ENCODE measurements around the gene GABARAP. TPM values are rescaled to one million over a fixed set of nuclear protein-coding genes. Genes with fewer than 3 reads are reported as not detected.

The GABARAP gene
- total and polyA plus RNA-seq, 2 of the 13 experiments (the other 11 are each of a cell fraction or from before 2014, with no cell fraction given) = 161 to 310 TPM

DNA sequence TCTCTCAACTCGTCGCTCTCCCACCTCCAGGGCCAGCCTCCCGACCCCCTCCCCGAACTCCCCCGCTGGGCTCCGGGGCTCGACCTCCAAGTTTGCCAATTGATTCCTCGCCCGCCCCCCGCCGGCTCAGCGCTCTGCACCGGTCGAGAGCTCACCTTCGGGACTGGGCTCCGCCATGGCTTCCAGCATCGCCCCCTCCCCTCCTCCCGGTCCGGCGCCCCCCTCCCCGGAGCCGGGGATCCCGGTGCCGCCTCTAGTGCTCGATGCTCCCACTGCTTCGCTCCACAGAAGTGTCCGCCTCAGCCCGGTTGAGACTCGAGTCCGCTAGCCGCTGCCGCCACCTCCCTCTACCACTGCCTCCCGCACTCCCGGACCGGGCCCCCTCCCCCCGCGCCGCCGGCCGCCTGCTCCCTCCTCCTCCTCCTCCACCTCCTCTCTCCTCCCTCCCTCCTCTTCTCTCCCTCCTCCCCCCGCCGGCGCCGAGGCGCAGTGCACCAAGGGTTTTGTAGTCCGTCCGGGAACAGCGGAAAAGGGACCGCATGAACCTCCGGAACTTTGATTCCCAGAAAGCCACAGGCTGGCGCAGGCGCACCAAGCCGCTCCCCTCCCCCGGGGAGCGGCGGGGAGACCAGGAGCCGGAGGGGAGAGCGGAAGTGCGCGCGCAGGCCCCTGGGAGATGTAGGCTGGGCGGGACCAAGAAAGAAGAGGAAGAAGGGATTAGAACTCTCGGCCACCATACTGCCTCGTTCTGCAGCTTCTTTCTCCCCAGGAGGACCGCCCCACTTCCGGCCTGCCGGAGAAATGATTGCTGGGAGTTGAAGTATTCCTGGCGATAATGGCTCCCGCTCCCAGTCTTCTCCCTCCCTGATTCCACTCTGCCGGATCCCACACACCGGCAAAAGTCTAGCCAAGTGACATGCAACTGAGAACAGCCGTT, 2.9 kb downstream of the GABARAP start, which contains the start of gene PHF23 (continued):
- TF ChIP-seq, protein P1, sequence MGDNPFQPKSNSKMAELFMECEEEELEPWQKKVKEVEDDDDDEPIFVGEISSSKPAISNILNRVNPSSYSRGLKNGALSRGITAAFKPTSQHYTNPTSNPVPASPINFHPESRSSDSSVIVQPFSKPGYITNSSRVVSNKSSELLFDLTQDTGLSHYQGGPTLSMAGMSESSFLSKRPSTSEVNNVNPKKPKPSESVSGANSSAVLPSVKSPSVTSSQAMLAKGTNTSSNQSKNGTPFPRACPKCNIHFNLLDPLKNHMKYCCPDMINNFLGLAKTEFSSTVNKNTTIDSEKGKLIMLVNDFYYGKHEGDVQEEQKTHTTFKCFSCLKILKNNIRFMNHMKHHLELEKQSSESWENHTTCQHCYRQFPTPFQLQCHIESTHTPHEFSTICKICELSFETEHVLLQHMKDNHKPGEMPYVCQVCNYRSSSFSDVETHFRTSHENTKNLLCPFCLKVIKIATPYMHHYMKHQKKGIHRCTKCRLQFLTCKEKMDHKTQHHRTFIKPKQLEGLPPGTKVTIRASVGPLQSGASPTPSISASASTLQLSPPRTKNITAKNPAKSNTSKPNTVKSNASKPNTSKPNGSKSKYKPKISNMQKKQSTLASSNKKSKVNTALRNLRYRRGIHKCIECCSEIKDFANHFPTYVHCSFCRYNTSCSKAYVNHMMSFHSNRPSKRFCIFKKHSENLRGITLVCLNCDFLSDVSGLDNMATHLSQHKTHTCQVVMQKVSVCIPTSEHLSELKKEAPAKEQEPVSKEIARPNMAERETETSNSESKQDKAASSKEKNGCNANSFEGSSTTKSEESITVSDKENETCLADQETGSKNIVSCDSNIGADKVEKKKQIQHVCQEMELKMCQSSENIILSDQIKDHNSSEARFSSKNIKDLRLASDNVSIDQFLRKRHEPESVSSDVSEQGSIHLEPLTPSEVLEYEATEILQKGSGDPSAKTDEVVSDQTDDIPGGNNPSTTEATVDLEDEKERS (CRISPR knock-in tag; IDR thresholded peaks at IDR 0.05) = no peak
- TF ChIP-seq ZNF747 (CRISPR knock-in tag; IDR thresholded peaks at IDR 0.05; ENCODE audit: borderline replicate concordance) (peak; percentile 59; the same call in 1 of the 2 replicates), ZNF296 (CRISPR knock-in tag; conservative IDR thresholded peaks at IDR 0.05) (no peak), CBFB (CRISPR knock-in tag; IDR thresholded peaks at IDR 0.05) (peak; percentile 65), TAF15 (IDR thresholded peaks at IDR 0.05; ENCODE audit: low read depth, low read length, poor library complexity, severe bottlenecking) (no peak), SIN3A (IDR thresholded peaks at IDR 0.05; ENCODE audit: borderline replicate concordance, low read depth, low read length) (peak; percentile 58; the same call in 1 of the 2 replicates), EEA1 (CRISPR knock-in tag; IDR thresholded peaks at IDR 0.05; ENCODE audit: borderline replicate concordance) (0 out of 2 replicates have a peak, but pooled peaks have one; percentile 41), PAWR (CRISPR knock-in tag; IDR thresholded peaks at IDR 0.05; ENCODE audit: borderline replicate concordance) (no peak), ZNF75D (CRISPR knock-in tag; IDR thresholded peaks at IDR 0.05; ENCODE audit: borderline replicate concordance) (no peak), KDM5A (IDR thresholded peaks at IDR 0.05; ENCODE audit: borderline replicate concordance, low read length) (peak; percentile 79; the same call in 1 of the 2 replicates), ZBTB7B (CRISPR knock-in tag; IDR thresholded peaks at IDR 0.05) (no peak), BHLHE40 (IDR thresholded peaks at IDR 0.05; ENCODE audit: low read length) (0 out of 2 replicates have a peak, but pooled peaks have one; percentile 12), SP140L (CRISPR knock-in tag; IDR thresholded peaks at IDR 0.05; ENCODE audit: borderline replicate concordance) (no peak), BRD4 (CRISPR knock-in tag; IDR thresholded peaks at IDR 0.05) (no peak), SSRP1 (CRISPR knock-in tag; IDR thresholded peaks at IDR 0.05) (0 out of 2 replicates have a peak, but pooled peaks have one; percentile 44), NFRKB (IDR thresholded peaks at IDR 0.05) (no peak)
- TF ChIP-seq, protein P2, sequence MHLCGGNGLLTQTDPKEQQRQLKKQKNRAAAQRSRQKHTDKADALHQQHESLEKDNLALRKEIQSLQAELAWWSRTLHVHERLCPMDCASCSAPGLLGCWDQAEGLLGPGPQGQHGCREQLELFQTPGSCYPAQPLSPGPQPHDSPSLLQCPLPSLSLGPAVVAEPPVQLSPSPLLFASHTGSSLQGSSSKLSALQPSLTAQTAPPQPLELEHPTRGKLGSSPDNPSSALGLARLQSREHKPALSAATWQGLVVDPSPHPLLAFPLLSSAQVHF (CRISPR knock-in tag; IDR thresholded peaks at IDR 0.05) = no peak
- TF ChIP-seq, protein P3, sequence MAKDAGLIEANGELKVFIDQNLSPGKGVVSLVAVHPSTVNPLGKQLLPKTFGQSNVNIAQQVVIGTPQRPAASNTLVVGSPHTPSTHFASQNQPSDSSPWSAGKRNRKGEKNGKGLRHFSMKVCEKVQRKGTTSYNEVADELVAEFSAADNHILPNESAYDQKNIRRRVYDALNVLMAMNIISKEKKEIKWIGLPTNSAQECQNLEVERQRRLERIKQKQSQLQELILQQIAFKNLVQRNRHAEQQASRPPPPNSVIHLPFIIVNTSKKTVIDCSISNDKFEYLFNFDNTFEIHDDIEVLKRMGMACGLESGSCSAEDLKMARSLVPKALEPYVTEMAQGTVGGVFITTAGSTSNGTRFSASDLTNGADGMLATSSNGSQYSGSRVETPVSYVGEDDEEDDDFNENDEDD (CRISPR knock-in tag; IDR thresholded peaks at IDR 0.05; ENCODE audit: borderline replicate concordance) = no peak
- TF ChIP-seq, protein P4, sequence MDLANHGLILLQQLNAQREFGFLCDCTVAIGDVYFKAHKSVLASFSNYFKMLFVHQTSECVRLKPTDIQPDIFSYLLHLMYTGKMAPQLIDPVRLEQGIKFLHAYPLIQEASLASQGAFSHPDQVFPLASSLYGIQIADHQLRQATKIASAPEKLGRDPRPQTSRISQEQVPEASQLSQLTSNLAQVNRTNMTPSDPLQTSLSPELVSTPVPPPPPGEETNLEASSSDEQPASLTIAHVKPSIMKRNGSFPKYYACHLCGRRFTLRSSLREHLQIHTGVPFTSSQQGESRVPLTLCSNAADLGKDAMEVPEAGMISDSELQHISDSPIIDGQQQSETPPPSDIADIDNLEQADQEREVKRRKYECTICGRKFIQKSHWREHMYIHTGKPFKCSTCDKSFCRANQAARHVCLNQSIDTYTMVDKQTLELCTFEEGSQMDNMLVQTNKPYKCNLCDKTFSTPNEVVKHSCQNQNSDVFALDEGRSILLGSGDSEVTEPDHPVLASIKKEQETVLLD (CRISPR knock-in tag; IDR thresholded peaks at IDR 0.05; ENCODE audit: low read depth) = peak; percentile 77; the same call in 1 of the 2 replicates
